Measurements from ENCODE around the gene SRGAP3.

GRCh38 chr3:9201955-9202354 is 47.5 kb downstream of the SRGAP3 start:
- TF ChIP-seq CTCF (IDR thresholded peaks at IDR 0.05), result no peak
- TF ChIP-seq POLR2AphosphoS5 (IDR thresholded peaks at IDR 0.05), result no peak

All from gastroesophageal sphincter (tissue), 3 donors.